Activated CD8-positive, alpha-beta T cell treated with anti-CD3 and anti-CD28 coated beads for 36 hours (primary cell): ENCODE measurements around the gene SRRT. TPM values are rescaled to one million over a fixed set of nuclear protein-coding genes. Genes with fewer than 3 reads are reported as not detected.
A peak's percentile ranks its signal among the peaks of the same experiment; 100 is the strongest.

Source experiments
- ATAC-seq: fragments of 200-7000 bp; cut with Tn5 transposase; one replicate; pipeline ENCODE4 v1.10.0; 2021; ENCODE audit warnings: mild to moderate bottlenecking, moderate library complexity
- CTCF ChIA-PET: fragments of 350-600 bp; sonication (Branson Sonifier 250); formaldehyde crosslinking; loops from one replicate; lab custom pipeline; 2021; ENCODE audit warnings: antibody characterized with exemption; lab: Charles Lee
- POLR2A ChIA-PET: fragments of 350-600 bp; sonication (Branson Sonifier 250); formaldehyde crosslinking; loops from one replicate; lab custom pipeline; 2021; ENCODE audit warnings: antibody characterized with exemption; lab: Charles Lee
- DNase-seq: peaks from one replicate; pipeline ENCODE4 v3.0.0-alpha.2; 2020
- H3K27ac Mint-ChIP-seq: one replicate; pipeline ENCODE4 v1.8.0; 2021; ENCODE audit warnings: mild to moderate bottlenecking, mixed read lengths
- H3K27me3 Mint-ChIP-seq: one replicate; pipeline ENCODE4 v1.8.0; 2021; ENCODE audit warnings: mixed read lengths
- H3K36me3 Mint-ChIP-seq: one replicate; pipeline ENCODE4 v1.8.0; 2021; ENCODE audit warnings: low read depth, mixed read lengths
- H3K4me1 Mint-ChIP-seq: one replicate; pipeline ENCODE4 v1.8.0; 2021; ENCODE audit warnings: low read depth, mixed read lengths
- H3K4me3 Mint-ChIP-seq: one replicate; pipeline ENCODE4 v1.8.0; 2021; ENCODE audit warnings: mild to moderate bottlenecking, moderate library complexity, mixed read lengths
- H3K9me3 Mint-ChIP-seq: one replicate; pipeline ENCODE4 v1.8.0; 2021; ENCODE audit warnings: mixed read lengths
- intact Hi-C: fragments of 100-400 bp; cut with micrococcal nuclease; formaldehyde crosslinking; loops from one replicate; pipeline ENCODE4 v1.10.0; 2022
- total RNA-seq, 2 experiments: library from RNA; stranded (reverse); gene quantifications; one replicate each; pipeline ENCODE4 v1.2.3, GENCODE V29; 2021
- TF ChIP-seq, protein P1 (sequence below): fragments of 200-600 bp; IDR thresholded peaks from one replicate; pipeline ENCODE4 v1.8.0; 2022; ENCODE audit warnings: antibody characterized with exemption, mild to moderate bottlenecking

Gene SRRT
- total RNA-seq, 2 experiments from 2014 or later = 211 to 239 TPM

DNA sequence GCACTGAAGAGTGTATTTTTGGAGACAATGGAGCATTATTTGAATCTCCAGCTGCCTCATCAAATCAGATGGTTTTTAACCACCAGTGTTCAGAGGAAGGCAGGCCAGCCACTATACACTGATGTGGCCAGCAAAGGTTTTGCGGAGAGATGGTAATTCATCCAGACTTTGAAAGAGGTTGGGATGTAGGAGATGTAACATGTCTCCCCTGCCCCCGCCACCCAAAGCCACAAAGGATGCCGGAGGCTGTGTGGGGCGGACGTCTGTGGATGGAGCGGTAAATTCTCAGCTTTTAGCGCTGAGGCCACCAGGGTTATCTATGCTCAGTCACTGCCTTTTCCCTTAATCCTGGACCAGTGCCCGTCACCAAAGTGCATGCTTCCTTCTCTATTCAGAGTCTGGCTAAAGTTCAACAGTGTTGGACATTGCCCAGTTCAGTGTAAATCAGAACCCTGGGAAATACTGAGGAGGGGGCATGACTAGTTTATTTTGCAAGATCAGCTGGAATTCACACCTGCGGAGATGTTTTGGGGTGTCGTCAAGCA, 11.4 kb upstream of the SRRT start:
- TF ChIP-seq, protein P1, sequence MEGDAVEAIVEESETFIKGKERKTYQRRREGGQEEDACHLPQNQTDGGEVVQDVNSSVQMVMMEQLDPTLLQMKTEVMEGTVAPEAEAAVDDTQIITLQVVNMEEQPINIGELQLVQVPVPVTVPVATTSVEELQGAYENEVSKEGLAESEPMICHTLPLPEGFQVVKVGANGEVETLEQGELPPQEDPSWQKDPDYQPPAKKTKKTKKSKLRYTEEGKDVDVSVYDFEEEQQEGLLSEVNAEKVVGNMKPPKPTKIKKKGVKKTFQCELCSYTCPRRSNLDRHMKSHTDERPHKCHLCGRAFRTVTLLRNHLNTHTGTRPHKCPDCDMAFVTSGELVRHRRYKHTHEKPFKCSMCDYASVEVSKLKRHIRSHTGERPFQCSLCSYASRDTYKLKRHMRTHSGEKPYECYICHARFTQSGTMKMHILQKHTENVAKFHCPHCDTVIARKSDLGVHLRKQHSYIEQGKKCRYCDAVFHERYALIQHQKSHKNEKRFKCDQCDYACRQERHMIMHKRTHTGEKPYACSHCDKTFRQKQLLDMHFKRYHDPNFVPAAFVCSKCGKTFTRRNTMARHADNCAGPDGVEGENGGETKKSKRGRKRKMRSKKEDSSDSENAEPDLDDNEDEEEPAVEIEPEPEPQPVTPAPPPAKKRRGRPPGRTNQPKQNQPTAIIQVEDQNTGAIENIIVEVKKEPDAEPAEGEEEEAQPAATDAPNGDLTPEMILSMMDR = no peak
- ATAC-seq (no peak), DNase-seq (no peak)
- ChIA-PET POLR2A (interaction anchor here (0.7 to 1.9 kb wide), 2 partner anchors 11 to 12 kb away, joined by 4 to 6 read pairs; partner anchors contain the start of genes SLC12A9 and SRRT), CTCF (interaction anchor here (1.4 kb wide), 1 partner anchor 11 kb away, joined by 4 read pairs; the partner anchor contains the start of gene SLC12A9)
- peaks cover 8% of the 10 kb centered on the region for H3K4me1 Mint-ChIP-seq
- no peaks in the 10 kb centered on the region for H3K9me3 Mint-ChIP-seq
- no peak overlapping the region for H3K27ac Mint-ChIP-seq
- H3K4me3 Mint-ChIP-seq = no peak overlapping the region
- intact Hi-C loops = no loop called here
- peaks cover 19% of the 10 kb centered on the region for H3K36me3 Mint-ChIP-seq
- no peaks in the 10 kb centered on the region for H3K27me3 Mint-ChIP-seq

DNA sequence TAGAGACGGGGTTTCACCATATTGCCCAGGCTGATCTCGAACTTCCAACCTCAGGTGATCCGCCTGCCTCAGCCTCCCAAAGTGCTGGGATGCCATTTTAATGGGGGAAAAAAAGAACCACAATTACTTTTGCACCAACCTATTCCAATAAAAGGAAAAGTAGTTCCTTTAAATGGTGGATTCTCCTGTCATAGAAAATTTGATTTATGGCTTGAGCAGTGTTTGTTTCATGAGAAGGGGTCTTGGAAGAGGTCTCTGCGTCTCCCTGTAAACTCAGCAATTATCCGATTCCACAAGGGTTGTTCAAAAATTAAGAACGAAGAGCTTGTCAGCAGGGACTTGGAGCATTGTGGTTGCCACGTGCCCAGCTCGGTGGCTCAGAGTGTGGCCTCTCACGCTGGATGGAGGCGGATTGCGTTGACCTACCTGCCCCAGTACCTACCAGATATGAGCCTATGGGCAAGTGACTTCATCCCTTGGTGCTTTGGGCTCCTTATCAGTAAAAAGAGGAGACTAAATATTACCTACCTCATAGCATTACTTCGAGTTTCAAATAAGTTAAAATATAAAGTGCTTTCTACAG, 10.5 kb upstream of the SRRT start:
- ChIA-PET CTCF (interaction anchor here (1.4 kb wide), 1 partner anchor 12 kb away, joined by 4 read pairs; the partner anchor contains the start of gene SLC12A9), POLR2A (interaction anchor here (1.9 kb wide), 1 partner anchor 11 kb away, joined by 4 read pairs; the partner anchor contains the start of gene SRRT)
- H3K27me3 Mint-ChIP-seq = no peaks in the 10 kb centered on the region
- ATAC-seq = no peak
- peak overlapping the region; percentile 13 for H3K27ac Mint-ChIP-seq
- H3K36me3 Mint-ChIP-seq = peaks cover 19% of the 10 kb centered on the region
- peaks cover 8% of the 10 kb centered on the region for H3K4me1 Mint-ChIP-seq
- intact Hi-C loops = no loop called here
- no peaks in the 10 kb centered on the region for H3K9me3 Mint-ChIP-seq
- no peak overlapping the region for H3K4me3 Mint-ChIP-seq
- TF ChIP-seq, protein P1 = no peak
- DNase-seq = no peak

DNA sequence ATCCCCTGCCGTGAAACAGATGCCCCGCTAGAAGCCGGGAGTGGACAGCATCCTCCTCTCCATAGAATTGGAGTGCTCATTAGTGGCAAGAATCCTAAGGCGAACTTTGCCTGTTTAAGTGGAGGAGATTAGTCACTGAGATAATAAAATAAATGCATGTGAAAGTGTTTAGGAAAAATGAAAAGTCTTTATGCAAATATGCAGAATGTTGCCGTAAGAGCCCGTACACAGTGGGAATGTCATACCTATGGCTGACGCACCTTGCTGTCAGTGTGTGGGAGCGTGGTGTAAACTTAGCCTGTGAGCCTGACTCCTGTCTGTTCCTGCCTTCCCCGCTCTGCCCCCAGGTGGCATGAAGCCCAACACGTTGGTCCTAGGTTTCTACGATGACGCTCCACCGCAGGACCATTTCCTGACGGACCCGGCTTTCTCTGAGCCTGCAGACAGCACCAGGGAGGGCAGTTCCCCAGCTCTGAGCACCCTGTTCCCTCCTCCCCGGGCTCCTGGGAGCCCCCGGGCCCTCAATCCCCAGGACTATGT, 9.5 kb upstream of the SRRT start:
- Mint-ChIP-seq H3K9me3 (no peaks in the 10 kb centered on the region), H3K27ac (no peak overlapping the region), H3K27me3 (no peaks in the 10 kb centered on the region), H3K4me3 (peak overlapping the region; percentile 10), H3K4me1 (peaks cover 8% of the 10 kb centered on the region), H3K36me3 (peaks cover 12% of the 10 kb centered on the region)
- no peak for ATAC-seq
- TF ChIP-seq, protein P1 = no peak
- ChIA-PET CTCF (no interaction called here), POLR2A (interaction anchor here (0.6 kb wide), 2 partner anchors 13 to 310 kb away, joined by 3 read pairs; partner anchors contain the start of gene SLC12A9)
- intact Hi-C loops = no loop called here
- peak; percentile 15 for DNase-seq

DNA sequence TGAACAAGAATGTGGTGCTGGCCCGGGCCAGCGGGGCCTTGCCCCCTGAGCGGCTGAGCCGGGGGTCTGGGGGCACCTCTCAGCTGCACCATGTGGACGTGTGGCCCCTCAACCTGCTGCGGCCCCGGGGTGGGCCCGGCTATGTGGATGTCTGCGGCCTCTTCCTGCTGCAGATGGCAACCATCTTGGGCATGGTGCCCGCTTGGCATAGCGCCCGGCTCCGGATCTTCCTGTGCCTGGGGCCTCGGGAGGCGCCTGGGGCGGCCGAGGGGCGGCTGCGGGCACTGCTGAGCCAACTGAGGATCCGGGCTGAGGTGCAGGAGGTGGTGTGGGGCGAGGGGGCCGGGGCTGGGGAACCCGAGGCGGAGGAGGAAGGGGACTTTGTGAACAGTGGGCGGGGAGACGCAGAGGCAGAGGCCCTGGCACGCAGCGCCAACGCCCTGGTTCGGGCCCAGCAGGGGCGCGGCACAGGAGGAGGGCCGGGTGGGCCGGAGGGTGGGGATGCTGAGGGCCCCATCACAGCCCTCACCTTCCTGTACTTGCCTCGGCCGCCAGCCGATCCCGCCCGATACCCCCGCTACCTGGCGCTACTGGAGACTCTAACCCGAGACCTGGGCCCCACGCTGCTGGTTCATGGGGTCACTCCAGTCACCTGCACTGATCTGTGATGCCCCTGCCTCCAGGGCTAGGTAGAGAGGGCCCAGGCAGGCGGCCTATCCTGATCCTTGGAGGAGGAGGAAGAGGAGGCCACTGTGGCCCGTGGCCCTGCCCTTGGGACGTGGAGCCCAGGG, 8.8 kb upstream of the SRRT start:
- TF ChIP-seq, protein P1 = no peak
- Mint-ChIP-seq H3K9me3 (no peaks in the 10 kb centered on the region), H3K4me1 (peaks cover 8% of the 10 kb centered on the region), H3K27ac (peak overlapping the region; percentile 95), H3K36me3 (peaks cover 5% of the 10 kb centered on the region), H3K27me3 (no peaks in the 10 kb centered on the region), H3K4me3 (peak overlapping the region; percentile 89)
- peak; percentile 54 for DNase-seq
- POLR2A ChIA-PET = interaction anchor here (0.8 to 1.6 kb wide), 5 partner anchors 9 to 23 kb away, joined by 3 to 7 read pairs (median 5); partner anchors contain the start of genes SLC12A9 and SRRT
- ATAC-seq = peak; percentile 63
- CTCF ChIA-PET = no interaction called here
- intact Hi-C loops = no loop called here
